ENCODE data around the gene TSPAN33.
A peak's percentile ranks its signal among the peaks of the same experiment; 100 is the strongest.
"Not testable (repeated sequence)": the region's sequence is repeated elsewhere in the genome, so short reads cannot be mapped to it uniquely, and the experiment has no call there.

Gene TSPAN33

GRCh38 chr7:129167817-129168216, 23.3 kb downstream of the TSPAN33 start:
- intact Hi-C loops (cut with DNase I), result no loop called here
- DNase-seq, result no peak

GRCh38 chr7:129168231-129169021, 23.9 kb downstream of the TSPAN33 start:
- intact Hi-C loops (cut with DNase I), result no loop called here
- no peak for DNase-seq

- peak in 18 of 42 donors; percentile 14 to 64 (median 33) for DNase-seq
- intact Hi-C loops (cut with DNase I), result no loop called here
These were observed 24.7 kb downstream of the TSPAN33 start for GRCh38 chr7:129169171-129169671.

- intact Hi-C loops (cut with DNase I), result no loop called here
- peak in 1 of 42 donors; percentile 19 for DNase-seq
These were observed 25.4 kb downstream of the TSPAN33 start for GRCh38 chr7:129169686-129170440.

- intact Hi-C loops (cut with DNase I), result no loop called here
- no peak for DNase-seq
These were observed 26.0 kb downstream of the TSPAN33 start for GRCh38 chr7:129170441-129171021.

GRCh38 chr7:129173861-129174260, 29.4 kb downstream of the TSPAN33 start:
- DNase-seq, result not testable (repeated sequence)

GRCh38 chr7:129176916-129177710, 32.6 kb downstream of the TSPAN33 start:
- no peak for DNase-seq
- intact Hi-C loops (cut with DNase I), result no loop called here

More at GRCh38 chr7:129173861-129174260, 29.4 kb downstream of the TSPAN33 start:
- intact Hi-C loops (cut with DNase I), result not testable (repeated sequence)

GRCh38 chr7:129184981-129185670, 40.6 kb downstream of the TSPAN33 start:
- DNase-seq, result no peak
- intact Hi-C loops (cut with DNase I), result no loop called here

- intact Hi-C loops (cut with DNase I), result no loop called here
- DNase-seq, result no peak
These were observed 42.3 kb downstream of the TSPAN33 start for GRCh38 chr7:129186749-129187260.

- intact Hi-C loops (cut with DNase I), result no loop called here
- no peak for DNase-seq
These were observed 43.3 kb downstream of the TSPAN33 start for GRCh38 chr7:129187681-129188371.

GRCh38 chr7:129188372-129188891, 43.9 kb downstream of the TSPAN33 start, which contains the start of gene SMO:
Gene SMO, plus strand, starts transcription at chr7:129188633. Its CDS starts 519 bp downstream, at chr7:129189152.
- intact Hi-C loops (cut with DNase I), result no loop called here
- peak in 22 of 42 donors; percentile 14 to 55 (median 33) for DNase-seq

- peak in 1 of 42 donors; percentile 8 for DNase-seq
- intact Hi-C loops (cut with DNase I), result no loop called here
These were observed 44.6 kb downstream of the TSPAN33 start for GRCh38 chr7:129188892-129189660.

- intact Hi-C loops (cut with DNase I), result no loop called here
- no peak for DNase-seq
These were observed 45.3 kb downstream of the TSPAN33 start for GRCh38 chr7:129189661-129190310.

GRCh38 chr7:129191272-129191671, 46.8 kb downstream of the TSPAN33 start:
- no peak for DNase-seq
- intact Hi-C loops (cut with DNase I), result no loop called here

- no peak for DNase-seq
- intact Hi-C loops (cut with DNase I), result no loop called here
These were observed 49.4 kb downstream of the TSPAN33 start for GRCh38 chr7:129193892-129194291.

GRCh38 chr7:129197771-129198170, 53.3 kb downstream of the TSPAN33 start:
- peak in 1 of 42 donors; percentile 0 for DNase-seq
- intact Hi-C loops (cut with DNase I), result no loop called here
